HepG2 (cell line): ENCODE results near the gene TRIM7. TPM values are rescaled to one million over a fixed set of nuclear protein-coding genes. Genes with fewer than 3 reads are reported as not detected.
A peak's percentile ranks its signal among the peaks of the same experiment; 100 is the strongest.

Experiments
- CBX5 ChIP-seq: sonication (generic); formaldehyde crosslinking; IDR thresholded peaks from 2 replicates; pipeline ENCODE4 v1.4.0; 2020; ENCODE audit warnings: missing genetic modification reagents, borderline replicate concordance
- FOXK1 ChIP-seq: sonication (generic); formaldehyde crosslinking; IDR thresholded peaks from 2 replicates; pipeline ENCODE4 v1.4.0; 2020; ENCODE audit warnings: low read depth, missing genetic modification reagents, borderline replicate concordance
- LRRFIP1 ChIP-seq: sonication (generic); formaldehyde crosslinking; conservative IDR thresholded peaks from 2 replicates; pipeline ENCODE4 v1.4.0; 2020; ENCODE audit warnings: missing genetic modification reagents
- MLXIP ChIP-seq: sonication (generic); formaldehyde crosslinking; IDR thresholded peaks from 2 replicates; pipeline ENCODE4 v1.9.0; 2021; ENCODE audit warnings: missing genetic modification reagents, borderline replicate concordance
- NR2F6 ChIP-seq, 2 experiments: IDR thresholded peaks; 2 replicates each; pipeline ENCODE4 v1.6.1; 2016; ENCODE audit warnings: antibody characterized with exemption in 1 of 2, mild to moderate bottlenecking in 1 of 2
- SOX6 ChIP-seq, 2 experiments: fragments of 450-650 bp in 1 of 2; sonication (generic) in 1 of 2; formaldehyde crosslinking in 1 of 2; IDR thresholded peaks; 2 replicates each; pipeline versions ENCODE4 v1.4.0 to v1.6.1; 2017 to 2020; ENCODE audit warnings: antibody characterized with exemption in 1 of 2, mild to moderate bottlenecking in 1 of 2, missing genetic modification reagents in 1 of 2
- ZBTB7A ChIP-seq: sonication (generic); formaldehyde crosslinking; IDR thresholded peaks from 2 replicates; pipeline ENCODE4 v1.8.0; 2022; ENCODE audit warnings: mild to moderate bottlenecking, missing genetic modification reagents
- ZHX2 ChIP-seq, 2 experiments: sonication (generic) in 1 of 2; formaldehyde crosslinking in 1 of 2; IDR thresholded peaks; 2 replicates each; pipeline versions ENCODE4 v1.6.1 to v1.9.0; 2014 to 2022; ENCODE audit warnings: antibody characterized with exemption in 1 of 2, borderline replicate concordance in 1 of 2, inconsistent platforms in 1 of 2, low read depth in 1 of 2, missing genetic modification reagents in 1 of 2
- ZNF232 ChIP-seq: sonication (generic); formaldehyde crosslinking; IDR thresholded peaks from 2 replicates; pipeline ENCODE4 v1.4.0; 2020; ENCODE audit warnings: missing genetic modification reagents, borderline replicate concordance
- ZNF569 ChIP-seq: sonication (generic); formaldehyde crosslinking; IDR thresholded peaks from 2 replicates; pipeline ENCODE4 v1.5.0; 2020; ENCODE audit warnings: mild to moderate bottlenecking, missing genetic modification reagents, moderate library complexity, borderline replicate concordance
- ZNF883 ChIP-seq: sonication (generic); formaldehyde crosslinking; IDR thresholded peaks from 2 replicates; pipeline ENCODE4 v1.5.1; 2020; ENCODE audit warnings: mild to moderate bottlenecking, missing genetic modification reagents; ENCODE audit errors: not compliant biosample characterization
- polyA plus RNA-seq, 8 experiments: library from polyadenylated mRNA; depleted of rRNA in 3 of 8; stranded (reverse) in 7 of 8; unstranded in 1 of 8; fragments of >200 nt; fragmentation: Illumina TruSeq in 4 of 8; extraction: Trizol in 4 of 8; gene quantifications; 2 replicates each; pipeline versions ENCODE4 v1.2.1 to v1.2.3, GENCODE V29; 2011 to 2016; ENCODE audit warnings: low read depth in 4 of 8, missing spikeins in 1 of 8, mixed read lengths in 1 of 8; ENCODE audit not compliant: insufficient read depth in 1 of 8
- total RNA-seq, 5 experiments: library from RNA; depleted of rRNA; stranded (reverse); fragments of >200 nt; fragmentation: Illumina TruSeq; extraction: Trizol; gene quantifications; 2 replicates each; pipeline ENCODE4 v1.2.3, GENCODE V29; 2016; ENCODE audit warnings: low read depth in 1 of 5
- TF ChIP-seq, protein P1 (sequence below): sonication (generic); formaldehyde crosslinking; IDR thresholded peaks from 2 replicates; pipeline ENCODE4 v1.5.1; 2020; ENCODE audit warnings: mild to moderate bottlenecking, moderate library complexity, missing genetic modification reagents

TRIM7 gene
- total and polyA plus RNA-seq, 2 of the 13 experiments (the other 11 are each of a cell fraction or from before 2014, with no cell fraction given), result 0.13 TPM; not detected in 1

GRCh38 chr5:181221792-181222629, 17.0 kb upstream of the TRIM7 start (continued):
- no peak for TF ChIP-seq SOX6 (IDR thresholded peaks at IDR 0.05)
- TF ChIP-seq SOX6 (CRISPR knock-in tag; IDR thresholded peaks at IDR 0.05), result peak; percentile 54; the same call in 1 of the 2 replicates
- TF ChIP-seq, protein P1, sequence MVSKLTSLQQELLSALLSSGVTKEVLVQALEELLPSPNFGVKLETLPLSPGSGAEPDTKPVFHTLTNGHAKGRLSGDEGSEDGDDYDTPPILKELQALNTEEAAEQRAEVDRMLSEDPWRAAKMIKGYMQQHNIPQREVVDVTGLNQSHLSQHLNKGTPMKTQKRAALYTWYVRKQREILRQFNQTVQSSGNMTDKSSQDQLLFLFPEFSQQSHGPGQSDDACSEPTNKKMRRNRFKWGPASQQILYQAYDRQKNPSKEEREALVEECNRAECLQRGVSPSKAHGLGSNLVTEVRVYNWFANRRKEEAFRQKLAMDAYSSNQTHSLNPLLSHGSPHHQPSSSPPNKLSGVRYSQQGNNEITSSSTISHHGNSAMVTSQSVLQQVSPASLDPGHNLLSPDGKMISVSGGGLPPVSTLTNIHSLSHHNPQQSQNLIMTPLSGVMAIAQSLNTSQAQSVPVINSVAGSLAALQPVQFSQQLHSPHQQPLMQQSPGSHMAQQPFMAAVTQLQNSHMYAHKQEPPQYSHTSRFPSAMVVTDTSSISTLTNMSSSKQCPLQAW, result peak; percentile 32
- TF ChIP-seq NR2F6 (IDR thresholded peaks at IDR 0.05), result no peak
- peak; percentile 18 for TF ChIP-seq NR2F6 (CRISPR knock-in tag; IDR thresholded peaks at IDR 0.05)
- peak; percentile 86 for TF ChIP-seq ZNF883 (CRISPR knock-in tag)
- 0 out of 2 replicates have a peak, but pooled peaks have one; percentile 27 for TF ChIP-seq ZHX2 (IDR thresholded peaks at IDR 0.05; ENCODE audit: low read depth)
- TF ChIP-seq ZHX2 (CRISPR knock-in tag; IDR thresholded peaks at IDR 0.05; ENCODE audit: borderline replicate concordance), result peak; percentile 69; the same call in 1 of the 2 replicates
- TF ChIP-seq FOXK1, result peak; percentile 57; the same call in 1 of the 2 replicates
- TF ChIP-seq LRRFIP1, result no peak
- no peak for TF ChIP-seq ZNF569 (CRISPR knock-in tag)
- TF ChIP-seq ZNF232 (CRISPR knock-in tag), result 0 out of 2 replicates have a peak, but pooled peaks have one; percentile 48
- TF ChIP-seq MLXIP (CRISPR knock-in tag), result no peak
- TF ChIP-seq ZBTB7A, result no peak
- peak; percentile 50; the same call in 1 of the 2 replicates for TF ChIP-seq CBX5 (CRISPR knock-in tag)
